Stimulated activated CD8-positive, alpha-beta memory T cell treated with anti-CD3 and anti-CD28 coated beads, Interleukin-15, amount 100 ng/mL, for 4 hours (primary cell): ENCODE measurements around the gene SERPINA10.
"Not testable (repeated sequence)": the region's sequence is repeated elsewhere in the genome, so short reads cannot be mapped to it uniquely, and the experiment has no call there.

ENCODE experiments used
- DNase-seq, 2 donors: peaks; one replicate each; pipeline ENCODE4 v3.0.0-alpha.2; 2020; ENCODE audit warnings: low read depth in 2 of 2

The SERPINA10 gene

DNA sequence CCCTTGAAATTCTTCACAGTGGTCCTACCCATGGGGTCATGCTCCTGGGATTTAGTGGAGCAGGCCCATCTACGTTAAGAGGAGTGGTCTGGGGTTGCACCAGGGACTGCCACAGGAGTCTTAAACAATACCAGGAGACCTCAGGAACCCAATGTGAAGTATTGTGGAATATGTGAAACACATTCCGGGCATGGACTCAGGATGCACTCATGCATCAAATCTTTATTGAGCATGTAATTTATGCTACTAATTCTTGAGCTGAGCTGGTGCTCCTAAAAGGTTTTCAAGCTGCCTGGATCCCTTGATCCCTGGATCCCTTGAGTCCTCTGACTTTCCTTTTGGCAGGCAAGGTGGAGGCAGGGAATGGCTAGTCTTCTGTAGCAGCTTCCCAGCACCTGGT lies 8.8 kb downstream of the SERPINA10 start:
- DNase-seq: no peak

DNA sequence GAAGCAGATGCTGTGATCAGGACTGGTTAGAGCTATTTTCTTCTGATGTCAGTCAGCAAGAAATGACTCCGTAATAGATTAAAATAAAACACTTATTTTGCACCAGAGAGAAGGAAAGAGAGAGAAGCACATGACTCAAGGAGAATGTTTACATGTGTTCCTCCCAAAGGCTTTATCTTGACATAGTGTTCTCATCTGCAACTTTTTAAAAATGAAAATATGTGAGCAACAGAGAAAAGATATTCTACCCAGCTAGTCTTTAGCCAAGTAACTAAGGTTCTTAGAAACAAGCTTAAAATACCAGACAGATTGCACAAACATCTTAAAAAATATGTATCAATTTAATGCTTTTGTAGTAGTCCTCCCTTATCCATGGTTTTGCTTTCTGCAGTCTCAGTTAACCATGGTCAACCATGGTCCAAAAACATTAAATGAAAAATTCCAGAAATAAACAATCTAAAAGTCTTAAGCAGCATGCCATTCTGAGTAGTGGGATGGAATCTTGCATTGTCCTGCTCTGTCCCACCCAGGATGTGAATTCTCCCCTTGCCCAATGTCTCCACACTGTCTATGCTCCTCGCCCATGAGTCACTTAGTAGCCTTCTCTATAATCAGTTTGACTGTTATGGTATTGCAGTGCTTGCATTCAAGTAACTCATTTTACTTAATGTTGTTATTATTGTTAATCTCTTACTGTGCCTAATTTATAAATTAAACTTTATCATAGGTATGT lies 9.9 kb downstream of the SERPINA10 start:
- no peak for DNase-seq

GRCh38 chr14:94278731-94279130 lies 14.3 kb downstream of the SERPINA10 start:
- no peak for DNase-seq

- DNase-seq: not testable (repeated sequence)
Observed at GRCh38 chr14:94276898-94277561, 16.0 kb downstream of the SERPINA10 start.

GRCh38 chr14:94269156-94269555 lies 23.9 kb downstream of the SERPINA10 start:
- DNase-seq: no peak

DNA sequence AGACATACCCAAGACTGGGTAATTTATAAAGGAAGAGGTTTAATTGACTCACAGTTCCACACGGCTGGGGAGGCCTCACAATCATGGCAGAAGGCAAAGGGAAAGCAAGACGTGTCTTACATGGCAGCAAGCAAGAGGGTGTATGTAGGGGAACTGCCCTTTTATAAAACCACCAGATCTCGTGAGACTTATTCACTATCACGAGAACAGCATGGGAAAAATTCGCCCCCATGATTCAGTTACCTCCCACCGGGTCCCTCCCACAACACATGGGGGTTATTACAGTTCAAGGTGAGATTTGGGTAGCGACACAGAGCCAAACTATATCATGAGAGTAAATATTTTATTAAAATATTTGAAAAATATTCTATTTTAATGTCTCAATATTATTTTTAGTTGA lies 24.5 kb downstream of the SERPINA10 start:
- DNase-seq: not testable (repeated sequence)

DNA sequence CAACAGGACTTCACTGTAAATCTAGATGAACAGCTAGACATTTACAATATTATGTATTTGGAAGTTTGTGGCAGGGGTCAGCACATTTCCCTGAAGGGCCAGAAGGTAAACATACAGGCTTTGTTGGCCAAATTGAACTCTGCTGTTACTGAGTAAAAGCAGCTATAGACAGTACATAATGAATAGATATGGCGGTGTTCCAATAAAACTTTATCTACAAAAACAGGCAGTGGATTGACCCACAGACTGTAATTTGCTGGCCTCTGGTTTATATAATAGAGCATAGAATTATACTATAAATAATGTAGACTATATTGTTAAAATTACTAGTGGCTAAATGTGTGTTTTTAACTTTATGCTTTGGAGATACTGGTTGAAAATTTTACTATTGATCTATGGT lies 25.7 kb downstream of the SERPINA10 start:
- DNase-seq: no peak

DNA sequence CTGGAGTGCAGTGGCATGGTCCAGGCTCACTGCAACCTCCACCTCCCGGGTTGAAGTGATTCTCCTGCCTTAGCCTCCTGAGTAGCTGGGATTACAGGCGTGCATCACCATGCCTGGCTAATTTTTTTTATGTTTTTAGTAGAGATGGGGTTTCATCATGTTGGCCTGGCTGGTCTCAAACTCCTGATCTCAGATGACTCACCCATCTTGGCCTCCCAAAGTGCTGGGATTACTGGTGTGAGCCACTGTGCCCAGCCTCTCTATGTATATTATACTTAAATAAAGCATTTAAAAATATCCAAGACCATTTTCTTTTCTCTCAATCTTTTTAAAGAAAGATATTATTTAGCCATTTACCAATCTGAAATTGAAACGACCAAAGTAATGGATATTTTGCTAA lies 28.9 kb downstream of the SERPINA10 start:
- not testable (repeated sequence) for DNase-seq

- no peak for DNase-seq
Observed at GRCh38 chr14:94244182-94244581, 48.9 kb downstream of the SERPINA10 start.

GRCh38 chr14:94239406-94239805 lies 53.7 kb downstream of the SERPINA10 start:
- no peak for DNase-seq

DNA sequence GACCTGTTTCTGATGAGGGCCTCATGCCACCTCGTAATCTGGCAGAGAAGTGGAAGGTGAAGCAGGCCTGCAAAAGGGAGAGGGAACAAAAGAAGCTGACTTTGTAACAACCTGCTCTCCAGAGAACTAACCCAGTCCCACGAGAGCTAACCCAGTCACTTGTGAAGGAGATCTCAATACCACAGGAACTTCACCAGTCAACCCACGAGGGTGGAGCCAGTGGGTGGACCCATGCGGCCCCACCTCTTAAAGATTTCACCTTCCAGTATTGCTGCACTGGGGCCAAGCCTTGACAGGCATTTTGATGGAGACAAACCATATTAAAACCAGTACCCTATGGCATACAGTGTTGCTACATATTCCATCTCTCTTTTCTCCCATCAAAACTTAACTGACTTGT lies 55.1 kb downstream of the SERPINA10 start:
- DNase-seq: no peak

- DNase-seq: no peak
Observed at GRCh38 chr14:94237046-94237445, 56.0 kb downstream of the SERPINA10 start.
